Esophagus squamous epithelium (tissue), 4 donors: ENCODE measurements around the gene SCMH1.

Experiments
- POLR2A ChIP-seq, 4 donors: fragments of 450-650 bp; IDR thresholded peaks; one replicate each; pipeline ENCODE4 v1.6.1; 2017; ENCODE audit warnings: antibody characterized with exemption in 4 of 4, mild to moderate bottlenecking in 4 of 4, moderate library complexity in 3 of 4
- TF ChIP-seq, protein P1 (sequence below), 6 experiments: fragments of 450-650 bp in 4 of 6; fragments of 200-600 bp in 2 of 6; sonication (generic) in 2 of 6; IDR thresholded peaks; one replicate each; pipeline ENCODE4 v1.5.1; 2016 to 2019; ENCODE audit warnings: antibody characterized with exemption in 6 of 6, mild to moderate bottlenecking in 4 of 6, moderate library complexity in 4 of 6

DNA sequence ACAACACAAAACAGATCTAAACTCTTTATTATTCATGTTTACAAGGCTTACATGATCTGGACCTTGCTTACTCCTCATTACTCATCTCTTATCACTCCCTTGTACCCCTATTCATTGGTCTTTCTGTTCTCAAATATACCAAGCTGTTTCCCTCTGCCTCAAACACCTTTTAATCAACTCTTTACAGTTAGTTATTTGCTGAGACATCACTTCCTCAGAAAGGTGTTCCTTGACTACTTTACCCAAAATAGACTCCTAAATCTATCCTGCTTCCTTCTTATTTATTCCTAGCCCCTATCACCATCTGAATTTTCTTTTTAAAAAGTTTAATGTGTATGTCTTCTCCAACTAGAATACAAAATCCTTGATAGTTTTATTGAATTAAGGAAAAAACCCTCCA lies 120.0 kb downstream of the SCMH1 start:
- TF ChIP-seq, protein P1, sequence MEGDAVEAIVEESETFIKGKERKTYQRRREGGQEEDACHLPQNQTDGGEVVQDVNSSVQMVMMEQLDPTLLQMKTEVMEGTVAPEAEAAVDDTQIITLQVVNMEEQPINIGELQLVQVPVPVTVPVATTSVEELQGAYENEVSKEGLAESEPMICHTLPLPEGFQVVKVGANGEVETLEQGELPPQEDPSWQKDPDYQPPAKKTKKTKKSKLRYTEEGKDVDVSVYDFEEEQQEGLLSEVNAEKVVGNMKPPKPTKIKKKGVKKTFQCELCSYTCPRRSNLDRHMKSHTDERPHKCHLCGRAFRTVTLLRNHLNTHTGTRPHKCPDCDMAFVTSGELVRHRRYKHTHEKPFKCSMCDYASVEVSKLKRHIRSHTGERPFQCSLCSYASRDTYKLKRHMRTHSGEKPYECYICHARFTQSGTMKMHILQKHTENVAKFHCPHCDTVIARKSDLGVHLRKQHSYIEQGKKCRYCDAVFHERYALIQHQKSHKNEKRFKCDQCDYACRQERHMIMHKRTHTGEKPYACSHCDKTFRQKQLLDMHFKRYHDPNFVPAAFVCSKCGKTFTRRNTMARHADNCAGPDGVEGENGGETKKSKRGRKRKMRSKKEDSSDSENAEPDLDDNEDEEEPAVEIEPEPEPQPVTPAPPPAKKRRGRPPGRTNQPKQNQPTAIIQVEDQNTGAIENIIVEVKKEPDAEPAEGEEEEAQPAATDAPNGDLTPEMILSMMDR (IDR thresholded peaks at IDR 0.05) = no peak
- TF ChIP-seq POLR2A (IDR thresholded peaks at IDR 0.05) = no peak
